Measurements from ENCODE around the gene ARHGAP22. TPM values are rescaled to one million over a fixed set of nuclear protein-coding genes. Genes with fewer than 3 reads are reported as not detected.

Gene ARHGAP22
- total and polyA plus RNA-seq, 4 donors = 0.23 to 2.3 (median 0.54) TPM

GRCh38 chr10:48465860-48466521 is 138.9 kb downstream of the ARHGAP22 start:
- no peak for DNase-seq (ENCODE audit: low spot score)
- Histone ChIP-seq H3K27ac (ENCODE audit: low read depth in 1 of 2, low read length in 2 of 2) (no peak overlapping the region), H3K36me3 (ENCODE audit: control insufficient read depth in 4 of 4, insufficient read depth in 3 of 4, low read depth in 1 of 4, low read length in 3 of 4) (no peaks in the 10 kb centered on the region), H3K4me3 (ENCODE audit: low read depth in 1 of 3, low read length in 3 of 3) (no peak overlapping the region), H3K4me1 (ENCODE audit: control insufficient read depth in 4 of 4, insufficient read depth in 4 of 4, low read length in 3 of 4) (peaks cover 0 to 3% (median 2%) of the 10 kb centered on the region in 4 donors), H3K27me3 (ENCODE audit: control insufficient read depth in 4 of 4, insufficient read depth in 4 of 4, low read length in 3 of 4) (peaks cover 0 to 3% (median 0%) of the 10 kb centered on the region in 4 donors), H3K9me3 (ENCODE audit: control insufficient read depth in 4 of 4, low read length in 3 of 4) (no peaks in the 10 kb centered on the region), H3K9ac (ENCODE audit: low read depth in 1 of 2, low read length in 2 of 2) (no peak overlapping the region)
- no peak for TF ChIP-seq RXRA (IDR thresholded peaks at IDR 0.05)
- no peak for TF ChIP-seq ZBTB33 (IDR thresholded peaks at IDR 0.05)
- TF ChIP-seq SP1 (IDR thresholded peaks at IDR 0.05) = no peak
- no peak for TF ChIP-seq HNF4A (conservative IDR thresholded peaks at IDR 0.05)
- no peak for TF ChIP-seq YY1 (IDR thresholded peaks at IDR 0.05)
- no peak for TF ChIP-seq HNF4G (IDR thresholded peaks at IDR 0.05)
- TF ChIP-seq EGR1 (IDR thresholded peaks at IDR 0.05; ENCODE audit: low read depth in 2 of 2) = no peak
- no peak for TF ChIP-seq TAF1 (conservative IDR thresholded peaks at IDR 0.05)
- no peak for TF ChIP-seq NR2F2 (IDR thresholded peaks at IDR 0.05)
- TF ChIP-seq MAX (IDR thresholded peaks at IDR 0.05) = no peak
- no peak for TF ChIP-seq ATF3 (IDR thresholded peaks at IDR 0.05)
- TF ChIP-seq JUND (IDR thresholded peaks at IDR 0.05) = no peak
- TF ChIP-seq REST (IDR thresholded peaks at IDR 0.05) = no peak
- TF ChIP-seq CTCF (IDR thresholded peaks at IDR 0.05; ENCODE audit: low read depth, low read length, missing input control) = no peak
- no peak for TF ChIP-seq GABPA (IDR thresholded peaks at IDR 0.05 in 1 of 2, conservative IDR thresholded peaks at IDR 0.05 in 1 of 2)
- TF ChIP-seq FOXA1 (IDR thresholded peaks at IDR 0.05) = no peak
- TF ChIP-seq RAD21 (IDR thresholded peaks at IDR 0.05) = no peak
- no peak for TF ChIP-seq FOXA2 (IDR thresholded peaks at IDR 0.05)
- 45% methylated on average over 42 of the region's 42 CpGs for WGBS
